ENCODE data around the gene CDIP1. TPM values are rescaled to one million over a fixed set of nuclear protein-coding genes. Genes with fewer than 3 reads are reported as not detected.
"Not testable (repeated sequence)": the region's sequence is repeated elsewhere in the genome, so short reads cannot be mapped to it uniquely, and the experiment has no call there.

The CDIP1 gene
- polyA plus RNA-seq (2012; ENCODE audit: low read depth, missing spikeins), result 24.6 TPM

DNA sequence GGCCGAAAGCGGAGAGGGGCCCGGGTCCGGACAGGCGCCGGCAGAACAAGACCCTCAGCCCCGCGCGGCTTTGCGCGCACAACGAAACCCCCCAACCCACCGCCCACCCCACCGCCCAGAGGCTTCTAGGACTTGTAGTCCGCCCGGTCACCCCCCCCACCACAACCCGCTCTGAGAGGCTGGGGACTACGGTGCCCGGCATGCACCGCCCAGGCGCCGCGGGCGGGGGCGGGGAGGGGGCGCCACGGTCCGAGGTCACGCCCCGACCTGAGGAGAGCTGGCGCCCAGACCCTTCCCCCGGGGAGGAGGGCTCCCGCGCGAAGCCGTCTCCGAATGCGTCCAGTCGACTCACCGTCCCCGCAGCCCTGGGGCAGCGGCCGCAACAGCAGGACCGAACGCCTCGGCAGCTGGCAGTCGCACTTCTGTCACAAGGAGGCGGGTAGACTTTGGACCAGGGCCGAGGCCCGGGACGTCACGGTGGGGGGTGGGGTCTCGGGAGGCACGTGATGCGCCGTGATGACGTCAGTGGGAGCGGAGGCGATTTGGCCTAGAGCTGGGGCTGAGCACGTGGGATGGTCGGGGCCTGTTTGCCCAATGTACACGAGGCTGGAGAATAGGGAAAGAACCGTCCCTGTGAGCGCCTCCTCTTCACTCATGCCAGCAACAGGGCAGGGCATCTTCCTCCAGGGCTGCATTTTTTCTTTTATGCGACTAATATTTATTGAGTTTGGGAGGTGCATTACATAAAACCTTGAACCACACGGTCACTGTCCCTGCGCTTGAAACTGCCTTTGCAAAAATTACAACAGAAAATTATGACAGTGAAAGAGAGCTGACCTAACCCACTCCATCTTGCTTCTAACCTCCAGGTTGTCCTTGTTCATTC, at the start of gene CDIP1:
Gene CDIP1, minus strand, starts transcription at position 424 of the 886 bp plus-strand sequence. CDS start 24,643 bp downstream, outside the sequence.
- FAIRE-seq, result peak; percentile 100
- no peak for TF ChIP-seq SPI1 (IDR thresholded peaks at IDR 0.05; ENCODE audit: low read depth, low read length)
- peak; percentile 14 for TF ChIP-seq PAX5 (IDR thresholded peaks at IDR 0.05; ENCODE audit: insufficient read depth, low read length, severe bottlenecking)
- TF ChIP-seq POU2F2 (IDR thresholded peaks at IDR 0.05; ENCODE audit: low read depth, low read length), result peak; percentile 66
- TF ChIP-seq TAF1 (IDR thresholded peaks at IDR 0.05; ENCODE audit: low read depth, low read length), result peak; percentile 67
- peak; percentile 96 for TF ChIP-seq POLR2AphosphoS5 (IDR thresholded peaks at IDR 0.05; ENCODE audit: low read depth, low read length)
- peak; percentile 93 for TF ChIP-seq POLR2A (IDR thresholded peaks at IDR 0.05; ENCODE audit: low read depth, low read length)
- DNase-seq (ENCODE audit: insufficient read length, low spot score), result peak; percentile 94

DNA sequence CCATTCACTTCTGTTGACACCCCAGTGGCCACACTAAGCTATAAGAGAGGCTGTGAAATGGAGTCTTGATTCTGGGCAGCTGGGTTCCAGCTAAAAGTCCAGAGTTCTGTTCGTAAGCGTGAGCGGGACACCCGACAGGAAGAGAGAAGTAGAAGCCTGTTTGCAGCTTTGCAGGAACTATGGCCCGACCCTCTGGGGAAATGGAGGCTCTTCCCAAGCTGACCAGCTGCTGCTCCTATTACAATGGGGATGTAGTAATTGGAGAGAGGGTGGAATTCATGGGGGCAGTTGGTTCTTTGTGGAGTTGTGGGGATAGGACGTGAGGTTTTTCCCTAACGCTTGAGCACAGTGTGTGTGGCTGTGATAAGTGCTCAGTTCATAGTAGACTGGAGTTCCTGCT, 47.7 kb upstream of the CDIP1 start:
- TF ChIP-seq SPI1 (IDR thresholded peaks at IDR 0.05; ENCODE audit: low read depth, low read length) (no peak), TAF1 (IDR thresholded peaks at IDR 0.05; ENCODE audit: low read depth, low read length) (no peak), PAX5 (IDR thresholded peaks at IDR 0.05; ENCODE audit: insufficient read depth, low read length, severe bottlenecking) (no peak), POLR2A (IDR thresholded peaks at IDR 0.05; ENCODE audit: low read depth, low read length) (no peak), POU2F2 (IDR thresholded peaks at IDR 0.05; ENCODE audit: low read depth, low read length) (no peak), POLR2AphosphoS5 (IDR thresholded peaks at IDR 0.05; ENCODE audit: low read depth, low read length) (no peak)
- DNase-seq (ENCODE audit: insufficient read length, low spot score) (no peak), FAIRE-seq (no peak)

DNA sequence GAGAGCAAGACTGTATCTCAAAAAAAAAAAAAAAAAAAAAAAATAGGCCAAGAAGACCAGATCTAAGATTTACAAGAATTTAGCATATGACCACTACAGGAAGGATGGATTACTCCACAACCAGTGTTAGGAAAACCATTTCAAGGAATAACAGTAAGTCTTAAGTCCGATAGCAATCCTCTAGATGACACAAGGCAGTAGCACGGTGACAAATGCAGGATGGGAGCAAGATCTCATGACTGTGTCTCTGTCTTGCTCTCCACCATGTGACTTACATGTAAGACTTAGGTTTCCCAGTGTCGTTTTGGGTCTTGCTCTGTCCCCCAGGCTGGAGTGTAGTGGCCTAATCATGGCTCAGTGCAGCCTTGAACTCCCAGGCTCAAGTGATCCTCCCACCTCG, 45.3 kb upstream of the CDIP1 start:
- FAIRE-seq (no peak), DNase-seq (ENCODE audit: insufficient read length, low spot score) (no peak)
- no peak for TF ChIP-seq POLR2AphosphoS5 (IDR thresholded peaks at IDR 0.05; ENCODE audit: low read depth, low read length)
- TF ChIP-seq POU2F2 (IDR thresholded peaks at IDR 0.05; ENCODE audit: low read depth, low read length), result no peak
- no peak for TF ChIP-seq PAX5 (IDR thresholded peaks at IDR 0.05; ENCODE audit: insufficient read depth, low read length, severe bottlenecking)
- TF ChIP-seq TAF1 (IDR thresholded peaks at IDR 0.05; ENCODE audit: low read depth, low read length), result no peak
- TF ChIP-seq POLR2A (IDR thresholded peaks at IDR 0.05; ENCODE audit: low read depth, low read length), result no peak
- no peak for TF ChIP-seq SPI1 (IDR thresholded peaks at IDR 0.05; ENCODE audit: low read depth, low read length)

DNA sequence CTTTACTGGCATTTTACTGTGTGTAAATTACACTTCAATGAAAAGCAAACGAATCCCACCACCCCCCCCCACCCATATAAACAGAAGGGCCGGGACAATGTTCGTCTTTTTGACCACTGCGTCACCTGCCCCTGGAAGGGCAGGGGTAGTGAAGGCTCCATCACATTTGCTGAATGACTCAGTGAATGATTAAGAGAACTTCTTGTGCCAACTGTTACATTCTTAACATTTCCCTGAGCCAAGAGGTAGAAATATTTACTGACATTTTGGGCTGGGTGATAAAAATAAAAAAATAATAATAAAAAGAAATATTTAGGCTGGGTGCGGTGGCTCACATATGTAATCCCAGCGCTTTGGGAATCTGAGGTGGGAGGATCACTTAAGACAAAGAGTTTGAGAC, 41.7 kb upstream of the CDIP1 start:
- DNase-seq (ENCODE audit: insufficient read length, low spot score), result no peak
- no peak for FAIRE-seq
- TF ChIP-seq POLR2A (IDR thresholded peaks at IDR 0.05; ENCODE audit: low read depth, low read length), result no peak
- no peak for TF ChIP-seq POU2F2 (IDR thresholded peaks at IDR 0.05; ENCODE audit: low read depth, low read length)
- TF ChIP-seq POLR2AphosphoS5 (IDR thresholded peaks at IDR 0.05; ENCODE audit: low read depth, low read length), result no peak
- no peak for TF ChIP-seq PAX5 (IDR thresholded peaks at IDR 0.05; ENCODE audit: insufficient read depth, low read length, severe bottlenecking)
- no peak for TF ChIP-seq SPI1 (IDR thresholded peaks at IDR 0.05; ENCODE audit: low read depth, low read length)
- no peak for TF ChIP-seq TAF1 (IDR thresholded peaks at IDR 0.05; ENCODE audit: low read depth, low read length)

DNA sequence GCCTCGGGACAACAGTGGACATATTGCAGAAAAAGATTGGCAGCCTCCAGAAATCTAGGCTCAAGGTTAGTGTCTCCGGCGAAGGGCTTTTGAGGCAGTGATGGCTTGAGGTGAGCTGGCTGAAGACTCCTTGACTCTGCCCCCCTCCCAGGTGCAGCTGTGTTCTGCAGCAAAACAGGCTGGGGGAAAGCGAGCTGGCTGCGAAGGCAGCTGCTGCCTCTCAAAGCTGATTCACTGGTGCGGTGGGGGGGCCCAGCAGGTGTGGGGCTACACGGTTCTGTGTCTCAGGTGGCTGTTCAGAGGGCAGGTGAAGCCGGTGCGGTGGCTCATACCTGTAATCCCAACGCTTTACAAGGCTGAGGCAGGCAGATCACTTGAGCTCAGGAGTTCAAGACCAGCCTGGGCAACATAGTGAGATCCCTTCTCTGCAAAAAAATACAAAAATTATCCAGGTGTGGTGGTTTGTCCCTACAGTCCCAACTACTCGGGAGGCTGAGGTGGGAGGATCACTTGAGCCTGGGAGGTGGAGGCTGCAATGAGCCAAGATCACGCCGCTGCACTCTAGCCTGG, 40.5 kb upstream of the CDIP1 start:
- FAIRE-seq (no peak), DNase-seq (ENCODE audit: insufficient read length, low spot score) (no peak)

DNA sequence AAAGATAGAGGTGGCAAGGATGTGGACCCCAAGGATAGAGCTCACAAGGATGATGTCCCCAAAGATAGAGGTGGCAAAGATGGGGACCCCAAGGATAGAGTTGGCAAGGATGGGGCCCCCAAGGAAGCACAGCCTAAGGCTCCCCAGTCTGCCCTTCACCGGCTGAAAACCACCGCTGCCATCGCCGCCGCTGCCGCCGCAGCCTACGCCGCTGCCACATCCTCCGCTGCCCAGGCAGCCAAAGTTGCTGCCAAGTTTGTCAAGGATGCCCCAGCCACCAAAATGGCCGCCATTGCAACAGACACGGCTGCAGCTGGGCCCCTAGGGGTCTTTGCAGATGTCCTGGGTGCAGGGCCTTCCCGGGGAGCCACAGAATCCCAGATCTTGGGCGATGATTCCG, 37.4 kb upstream of the CDIP1 start:
- no peak for FAIRE-seq
- no peak for DNase-seq (ENCODE audit: insufficient read length, low spot score)
- TF ChIP-seq TAF1 (IDR thresholded peaks at IDR 0.05; ENCODE audit: low read depth, low read length), result no peak
- TF ChIP-seq SPI1 (IDR thresholded peaks at IDR 0.05; ENCODE audit: low read depth, low read length), result no peak
- no peak for TF ChIP-seq POLR2AphosphoS5 (IDR thresholded peaks at IDR 0.05; ENCODE audit: low read depth, low read length)
- TF ChIP-seq PAX5 (IDR thresholded peaks at IDR 0.05; ENCODE audit: insufficient read depth, low read length, severe bottlenecking), result no peak

More for the DNA sequence above, 40.5 kb upstream of the CDIP1 start:
- no peak for TF ChIP-seq SPI1 (IDR thresholded peaks at IDR 0.05; ENCODE audit: low read depth, low read length)
- TF ChIP-seq POU2F2 (IDR thresholded peaks at IDR 0.05; ENCODE audit: low read depth, low read length), result no peak
- TF ChIP-seq POLR2AphosphoS5 (IDR thresholded peaks at IDR 0.05; ENCODE audit: low read depth, low read length), result no peak
- no peak for TF ChIP-seq TAF1 (IDR thresholded peaks at IDR 0.05; ENCODE audit: low read depth, low read length)
- no peak for TF ChIP-seq PAX5 (IDR thresholded peaks at IDR 0.05; ENCODE audit: insufficient read depth, low read length, severe bottlenecking)

DNA sequence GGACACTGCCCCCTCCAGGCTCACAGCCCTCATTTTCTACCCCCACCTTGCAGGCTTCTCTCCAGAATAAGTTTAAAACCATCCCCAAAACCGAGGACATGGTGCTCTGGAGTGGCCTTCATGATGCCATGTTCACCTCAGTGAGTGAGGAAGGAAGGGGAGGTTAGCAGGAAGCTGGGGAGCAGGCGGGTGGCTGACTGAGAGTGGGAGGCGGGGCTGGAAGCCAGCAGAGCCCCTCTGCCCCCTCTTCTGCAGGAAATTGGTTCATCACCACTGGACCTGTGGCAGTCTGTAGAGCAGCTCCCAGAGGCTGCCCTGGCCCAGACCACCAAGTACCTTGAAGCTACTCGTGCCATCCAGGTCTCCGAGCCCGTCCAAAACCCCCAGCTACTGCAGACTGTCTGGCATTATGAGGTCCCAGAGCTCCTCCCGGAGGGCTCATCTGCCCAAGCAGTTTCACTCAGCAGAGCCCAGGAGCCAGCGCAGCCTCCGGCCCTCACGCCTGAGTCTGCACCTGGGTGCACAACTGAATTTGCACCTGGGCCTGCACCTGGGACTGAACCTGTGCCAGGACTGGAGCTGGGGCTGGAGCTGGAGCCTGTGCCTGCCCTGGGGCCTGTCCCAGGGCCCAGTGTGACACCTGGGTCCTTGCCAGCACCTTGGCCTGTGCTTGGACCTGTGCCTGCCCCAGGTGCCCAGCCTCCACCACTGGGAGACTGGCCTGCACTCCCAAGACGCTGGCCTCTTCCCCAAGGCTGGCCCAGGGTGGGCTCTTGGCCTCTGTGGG, 36.5 kb upstream of the CDIP1 start:
- FAIRE-seq (no peak), DNase-seq (ENCODE audit: insufficient read length, low spot score) (no peak)
- no peak for TF ChIP-seq PAX5 (IDR thresholded peaks at IDR 0.05; ENCODE audit: insufficient read depth, low read length, severe bottlenecking)
- TF ChIP-seq POLR2AphosphoS5 (IDR thresholded peaks at IDR 0.05; ENCODE audit: low read depth, low read length), result no peak
- no peak for TF ChIP-seq TAF1 (IDR thresholded peaks at IDR 0.05; ENCODE audit: low read depth, low read length)
- TF ChIP-seq POLR2A (IDR thresholded peaks at IDR 0.05; ENCODE audit: low read depth, low read length), result no peak
- no peak for TF ChIP-seq POU2F2 (IDR thresholded peaks at IDR 0.05; ENCODE audit: low read depth, low read length)
- TF ChIP-seq SPI1 (IDR thresholded peaks at IDR 0.05; ENCODE audit: low read depth, low read length), result no peak

DNA sequence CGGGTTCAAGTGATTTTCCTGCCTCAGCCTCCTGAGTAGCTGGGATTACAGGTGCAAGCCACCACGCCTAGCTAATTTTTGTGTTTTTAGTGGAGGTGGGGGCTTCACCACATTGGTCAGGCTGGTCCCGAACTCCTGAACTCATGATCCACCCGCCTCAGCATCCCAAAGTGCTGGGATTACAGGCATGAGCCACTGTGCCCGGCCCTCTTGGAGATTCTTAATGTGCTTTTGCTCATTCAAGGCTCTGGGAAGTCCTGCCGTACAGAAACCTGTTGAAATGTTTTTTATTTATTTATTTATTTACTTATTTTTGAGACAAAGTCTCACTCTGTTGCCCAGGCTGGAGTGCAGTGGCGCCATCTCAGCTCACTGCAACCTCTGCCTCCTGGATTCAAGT, 35.4 kb upstream of the CDIP1 start:
- not testable (repeated sequence) for DNase-seq (ENCODE audit: insufficient read length, low spot score); FAIRE-seq

DNA sequence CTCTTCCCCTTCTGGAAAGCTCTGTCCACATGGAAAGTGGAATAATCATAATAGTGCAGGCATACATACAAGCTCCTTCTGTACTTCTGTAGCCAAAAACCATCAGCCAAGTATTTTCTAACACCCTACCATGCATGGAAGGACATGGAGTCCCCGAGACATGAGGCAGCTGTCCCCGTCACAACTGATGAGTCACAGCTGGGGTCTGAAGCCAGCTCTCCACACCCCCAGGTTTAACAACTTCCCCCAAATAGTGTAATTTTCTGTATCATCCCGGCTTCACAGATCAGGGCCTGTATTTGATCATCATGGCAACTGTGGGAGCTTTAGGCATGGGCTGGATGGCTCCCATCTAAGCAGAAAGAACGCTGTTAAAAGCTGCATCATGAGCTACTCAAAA, 34.1 kb upstream of the CDIP1 start:
- TF ChIP-seq POU2F2 (IDR thresholded peaks at IDR 0.05; ENCODE audit: low read depth, low read length) (no peak), POLR2AphosphoS5 (IDR thresholded peaks at IDR 0.05; ENCODE audit: low read depth, low read length) (no peak), SPI1 (IDR thresholded peaks at IDR 0.05; ENCODE audit: low read depth, low read length) (no peak), PAX5 (IDR thresholded peaks at IDR 0.05; ENCODE audit: insufficient read depth, low read length, severe bottlenecking) (no peak), POLR2A (IDR thresholded peaks at IDR 0.05; ENCODE audit: low read depth, low read length) (no peak), TAF1 (IDR thresholded peaks at IDR 0.05; ENCODE audit: low read depth, low read length) (no peak)
- DNase-seq (ENCODE audit: insufficient read length, low spot score) (no peak), FAIRE-seq (no peak)

Measured in GM12891 (cell line).